Spleen (tissue), 13 donors: ENCODE data around the gene SMARCD2. TPM values are rescaled to one million over a fixed set of nuclear protein-coding genes. Genes with fewer than 3 reads are reported as not detected.
A peak's percentile ranks its signal among the peaks of the same experiment; 100 is the strongest.
"Not testable (repeated sequence)": the region's sequence is repeated elsewhere in the genome, so short reads cannot be mapped to it uniquely, and the experiment has no call there.

Experiments used
- DNase-seq: peaks from one replicate; pipeline ENCODE4 v3.0.0-alpha.2; 2020
- H3K27ac ChIP-seq, 8 donors: fragments of 200-600 bp; sonication (generic) in 7 of 8; 1 replicate in 4 of 8; 2 replicates in 4 of 8; pipeline versions ENCODE4 v1.5.0 to v1.8.0; 2016 to 2021; ENCODE audit warnings: inconsistent platforms in 4 of 8, mild to moderate bottlenecking in 4 of 8, moderate library complexity in 1 of 8
- H3K27me3 ChIP-seq, 7 donors: fragments of 200-600 bp; sonication (generic) in 6 of 7; replicated peaks in 1 of 7; 1 replicate in 4 of 7; 2 replicates in 3 of 7; pipeline versions ENCODE4 v1.5.0 to v1.8.0; 2016 to 2021; ENCODE audit warnings: inconsistent platforms in 3 of 7, mild to moderate bottlenecking in 1 of 7
- H3K36me3 ChIP-seq, 6 donors: fragments of 200-600 bp; sonication (generic) in 5 of 6; 1 replicate in 4 of 6; 2 replicates in 2 of 6; pipeline versions ENCODE4 v1.5.0 to v1.8.0; 2016 to 2021; ENCODE audit warnings: inconsistent platforms in 2 of 6
- H3K4me1 ChIP-seq, 6 donors: fragments of 200-600 bp; sonication (generic) in 5 of 6; 1 replicate in 3 of 6; 2 replicates in 3 of 6; pipeline versions ENCODE4 v1.5.0 to v1.8.0; 2016 to 2021; ENCODE audit warnings: inconsistent platforms in 3 of 6
- H3K4me3 ChIP-seq, 8 donors: fragments of 200-600 bp; sonication (generic) in 7 of 8; 1 replicate in 4 of 8; 2 replicates in 4 of 8; pipeline versions ENCODE4 v1.5.0 to v1.8.0; 2016 to 2021; ENCODE audit warnings: inconsistent platforms in 4 of 8, mild to moderate bottlenecking in 4 of 8, moderate library complexity in 2 of 8
- H3K9me3 ChIP-seq, 8 donors: fragments of 200-600 bp; sonication (generic) in 7 of 8; 1 replicate in 4 of 8; 2 replicates in 4 of 8; pipeline versions ENCODE4 v1.5.0 to v1.8.0; 2016 to 2021; ENCODE audit warnings: inconsistent platforms in 4 of 8
- POLR2A ChIP-seq, 3 donors: fragments of 450-650 bp; IDR thresholded peaks; one replicate each; pipeline ENCODE4 v1.5.1; 2017; ENCODE audit warnings: antibody characterized with exemption in 3 of 3, mild to moderate bottlenecking in 1 of 3
- POLR2AphosphoS5 ChIP-seq, 3 donors: sonication (generic); formaldehyde crosslinking; IDR thresholded peaks; one replicate each; pipeline ENCODE4 v1.5.1; 2017; ENCODE audit warnings: antibody characterized with exemption in 3 of 3
- WGBS, 5 donors: extraction: QIAGEN DNeasy Blood & Tissue Kit in 3 of 5; methylation state at CpG; one replicate each; pipeline versions ENCODE4 v1.1.5 to v1.1.7; 2013 to 2018; 5-methylcytosine and 5-hydroxymethylcytosine counted together
- intact Hi-C: fragments of 100-400 bp; cut with DNase I; formaldehyde crosslinking; loops from one replicate; pipeline ENCODE4 v1.15.0; 2023; ENCODE audit warnings: low total_unique reads
- long read RNA-seq, 2 donors: transcript quantifications; one replicate each; lab custom pipeline, GENCODE V29; 2026
- polyA plus RNA-seq, 3 donors: library from polyadenylated mRNA; stranded (reverse); fragments of 200-250 nt; gene quantifications; one replicate each; pipeline ENCODE4 v1.2.1, GENCODE V29; 2013
- total RNA-seq, 7 donors: library from RNA; depleted of rRNA in 3 of 7; stranded (reverse); fragments of >200 nt in 3 of 7; fragmentation: NEBNext Ultra II Directional in 4 of 7; extraction: Animal tissue kit (Norgen Biotek cat#: 25700) in 4 of 7; gene quantifications; one replicate each; pipeline versions ENCODE4 v1.1.0 to v1.2.1, GENCODE V29; 2016 to 2021
- TF ChIP-seq, protein P1 (sequence below), 11 experiments: fragments of 200-600 bp in 7 of 11; fragments of 450-650 bp in 4 of 11; sonication (generic) in 4 of 11; IDR thresholded peaks in 8 of 11; conservative IDR thresholded peaks in 3 of 11; 1 replicate in 7 of 11; 2 replicates in 4 of 11; pipeline versions ENCODE4 v1.4.0 to v1.8.0; 2016 to 2021; ENCODE audit warnings: antibody characterized with exemption in 11 of 11, inconsistent platforms in 4 of 11, mild to moderate bottlenecking in 1 of 11
- donor health status: healthy with polysubstance abuse.
- donor health status: DM: no; HTN: no; CAD: no; lungs with moderate emphysema.
- donor health status: DM: no; HTN: no; CAD: no.
- donor health status: Bipolar disorder and iron deficiency.
- donor health status: healthy.
- donor health status: DM: no; HTN: no; CAD: no.
- donor health status: DM: yes; HTN: yes; CAD: no.

Gene SMARCD2
- total RNA-seq (100 to 1,000 TPM in 3 of 7 donors, 10 to 100 TPM in 4; 76.5 to 154 (median 95.7) TPM), polyA plus RNA-seq (10 to 100 TPM; 47.3 to 84.8 (median 57.9) TPM)
- long read RNA-seq, donor 1, transcript SMARCD2-203 (13 exons, 2,716 nt) = major isoform, 5 of 11 reads
- long read RNA-seq, donor 1, partial matches to known transcripts = 5 of 11 reads
- long read RNA-seq, donor 1, other reads (novel, unspliced or antisense) = 0 of 11 reads
- long read RNA-seq, donor 2, transcript SMARCD2-203 (13 exons, 2,716 nt) = major isoform, 8 of 8 reads
- long read RNA-seq, donor 2, partial matches to known transcripts = 0 of 8 reads
- long read RNA-seq, donor 2, other reads (novel, unspliced or antisense) = 0 of 8 reads

- peaks cover 42 to 68% (median 56%) of the 10 kb centered on the region in 6 donors for H3K4me1 ChIP-seq
Measured at GRCh38 chr17:63842540-63843386, at the start of gene SMARCD2. SMARCD2 (minus strand) TSS chr17:63842685; CDS start chr17:63842674, 11 bp downstream.

DNA sequence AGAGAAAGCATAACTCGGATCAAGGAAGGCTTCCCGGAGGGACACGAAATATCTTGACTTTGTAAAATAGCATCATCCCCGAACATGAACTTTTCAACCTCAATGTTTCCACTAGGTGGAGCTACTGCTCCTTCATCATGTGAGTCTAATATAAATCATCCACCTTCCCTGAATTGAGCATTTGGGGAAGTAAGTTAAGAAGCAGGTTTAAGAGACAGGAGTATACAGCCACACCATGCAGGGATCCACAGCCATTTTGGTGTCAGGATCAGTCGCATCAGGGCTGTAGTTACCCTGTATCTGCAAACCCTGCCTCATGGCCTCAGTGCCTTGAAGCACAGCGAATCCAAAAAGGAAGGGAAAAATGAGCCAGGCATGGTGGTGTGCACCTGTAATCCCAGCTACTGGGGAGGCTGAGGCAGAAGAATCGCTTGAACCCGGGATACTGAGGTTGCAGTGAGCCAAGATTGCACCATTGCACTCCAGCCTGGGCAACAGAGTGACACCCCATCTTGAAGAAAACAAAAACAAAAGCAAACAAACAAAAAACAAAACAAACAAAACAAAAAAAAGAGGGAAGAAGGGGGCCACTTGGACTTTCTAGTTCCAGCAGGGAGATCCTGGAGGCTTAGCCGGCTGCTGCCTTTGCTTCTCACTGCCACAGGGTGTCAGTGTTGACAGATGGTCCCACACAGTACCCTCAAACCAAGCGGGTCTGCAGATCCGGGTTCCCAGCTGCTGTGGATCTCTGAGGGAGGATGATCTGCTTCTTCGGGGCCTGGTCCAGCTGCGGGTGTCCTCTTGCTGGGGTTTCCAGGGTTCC lies 46.8 kb upstream of the SMARCD2 start:
- H3K4me3 ChIP-seq, intact Hi-C loops: not testable (repeated sequence)
- 23 to 38% (median 38%) methylated on average over 13 of the region's 13 CpGs for WGBS, 5 donors

More at GRCh38 chr17:63842540-63843386, at the start of gene SMARCD2:
- TF ChIP-seq POLR2AphosphoS5 (IDR thresholded peaks at IDR 0.05) = peak; percentile 88 to 96 (median 90)
- TF ChIP-seq POLR2A (IDR thresholded peaks at IDR 0.05) = peak; percentile 59 to 95 (median 65)
- TF ChIP-seq, protein P1, sequence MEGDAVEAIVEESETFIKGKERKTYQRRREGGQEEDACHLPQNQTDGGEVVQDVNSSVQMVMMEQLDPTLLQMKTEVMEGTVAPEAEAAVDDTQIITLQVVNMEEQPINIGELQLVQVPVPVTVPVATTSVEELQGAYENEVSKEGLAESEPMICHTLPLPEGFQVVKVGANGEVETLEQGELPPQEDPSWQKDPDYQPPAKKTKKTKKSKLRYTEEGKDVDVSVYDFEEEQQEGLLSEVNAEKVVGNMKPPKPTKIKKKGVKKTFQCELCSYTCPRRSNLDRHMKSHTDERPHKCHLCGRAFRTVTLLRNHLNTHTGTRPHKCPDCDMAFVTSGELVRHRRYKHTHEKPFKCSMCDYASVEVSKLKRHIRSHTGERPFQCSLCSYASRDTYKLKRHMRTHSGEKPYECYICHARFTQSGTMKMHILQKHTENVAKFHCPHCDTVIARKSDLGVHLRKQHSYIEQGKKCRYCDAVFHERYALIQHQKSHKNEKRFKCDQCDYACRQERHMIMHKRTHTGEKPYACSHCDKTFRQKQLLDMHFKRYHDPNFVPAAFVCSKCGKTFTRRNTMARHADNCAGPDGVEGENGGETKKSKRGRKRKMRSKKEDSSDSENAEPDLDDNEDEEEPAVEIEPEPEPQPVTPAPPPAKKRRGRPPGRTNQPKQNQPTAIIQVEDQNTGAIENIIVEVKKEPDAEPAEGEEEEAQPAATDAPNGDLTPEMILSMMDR (IDR thresholded peaks at IDR 0.05 in 8 of 11, conservative IDR thresholded peaks at IDR 0.05 in 3 of 11) = peak in 4 of 11 experiments; percentile 22 to 48 (median 26)
- no peaks in the 10 kb centered on the region for H3K9me3 ChIP-seq
- peaks cover 0 to 7% (median 0%) of the 10 kb centered on the region in 7 donors for H3K27me3 ChIP-seq
- 0 to 1% (median 0%) methylated on average over 4 to 92 of the region's 92 CpGs for WGBS, 5 donors
- H3K4me3 ChIP-seq = peak within 1 kb of the TSS; percentile 60 to 91 (median 84)
- peaks cover 0 to 7% (median 0%) of the 10 kb centered on the region in 6 donors for H3K36me3 ChIP-seq
- intact Hi-C loops = no loop called here
- peak; percentile 100 for DNase-seq
- peak within 1 kb of the TSS; percentile 91 to 97 (median 97) for H3K27ac ChIP-seq

GRCh38 chr17:63885119-63885518 lies 42.6 kb upstream of the SMARCD2 start:
- H3K4me1 ChIP-seq = peaks cover 0 to 17% (median 0%) of the 10 kb centered on the region in 6 donors
- 82 to 94% (median 93%) methylated on average over 7 to 11 of the region's 11 CpGs for WGBS, 5 donors
- H3K9me3 ChIP-seq, H3K36me3 ChIP-seq, H3K27me3 ChIP-seq, H3K4me3 ChIP-seq, DNase-seq, intact Hi-C loops, H3K27ac ChIP-seq: not testable (repeated sequence)

More for the DNA sequence above, 46.8 kb upstream of the SMARCD2 start:
- peaks cover 0 to 14% (median 0%) of the 10 kb centered on the region in 6 donors for H3K4me1 ChIP-seq
- TF ChIP-seq, protein P1 (IDR thresholded peaks at IDR 0.05 in 8 of 11, conservative IDR thresholded peaks at IDR 0.05 in 3 of 11) = peak in 10 of 11 experiments; percentile 14 to 66 (median 42)
- H3K27me3 ChIP-seq, H3K9me3 ChIP-seq, H3K27ac ChIP-seq, H3K36me3 ChIP-seq, DNase-seq: not testable (repeated sequence)

- not testable (repeated sequence) for DNase-seq, H3K27ac ChIP-seq, H3K9me3 ChIP-seq, H3K27me3 ChIP-seq, H3K4me1 ChIP-seq, H3K4me3 ChIP-seq, H3K36me3 ChIP-seq
- intact Hi-C loops = loop anchor here (2.0 kb wide), 1 partner anchor 18 kb away; no protein-coding TSS in a partner anchor
- 75 to 80% (median 80%) methylated on average over 9 of the region's 9 CpGs for WGBS, 5 donors
Measured at GRCh38 chr17:63882626-63883126, 40.2 kb upstream of the SMARCD2 start.
